ENCODE results near the gene PFKL. TPM values are rescaled to one million over a fixed set of nuclear protein-coding genes. Genes with fewer than 3 reads are reported as not detected.

The PFKL gene
- total and polyA plus RNA-seq, 11 donors: 34.0 to 85.1 (median 46.1) TPM

DNA sequence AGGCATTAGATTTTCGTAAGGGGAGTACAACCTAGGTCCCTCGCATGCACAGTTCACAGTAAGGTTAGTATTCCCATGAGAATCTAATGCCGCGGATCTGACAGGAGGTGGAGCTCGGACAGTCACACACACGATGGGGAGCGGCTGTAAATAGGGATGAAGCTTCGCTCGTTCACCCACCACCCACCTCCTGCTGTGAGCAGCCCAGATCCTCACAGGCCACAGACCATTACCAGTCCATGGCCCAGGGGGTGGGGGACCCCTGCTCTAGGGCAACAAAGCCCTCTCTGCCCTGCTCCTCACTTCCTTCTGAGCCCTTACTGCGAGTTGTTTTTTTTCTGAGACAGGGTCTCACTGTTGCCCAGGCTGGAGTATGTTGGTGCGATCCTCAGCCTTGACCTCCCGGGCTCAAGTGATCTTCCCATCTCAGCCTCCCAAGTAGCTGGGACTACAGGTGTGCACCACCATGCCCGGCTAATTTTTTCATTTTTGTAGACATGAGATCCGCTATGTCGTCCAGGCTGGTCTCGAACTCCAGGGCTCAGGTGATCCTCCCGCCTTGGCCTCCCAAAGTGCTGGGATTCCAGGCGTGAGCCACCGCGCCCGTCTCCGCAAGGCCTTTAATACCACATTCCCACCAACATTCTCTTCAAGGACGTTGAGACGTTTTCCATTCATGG, 74.9 kb downstream of the PFKL start:
- Histone ChIP-seq H3K27me3 (peaks cover 5 to 37% (median 10%) of the 10 kb centered on the region in 9 donors), H3K4me1 (peaks cover 0 to 17% (median 0%) of the 10 kb centered on the region in 12 donors), H3K27ac (peak overlapping the region in 1 of 12 donors; percentile 55), H3K4me3 (no peak overlapping the region), H3K36me3 (peaks cover 0 to 41% (median 0%) of the 10 kb centered on the region in 9 donors), H3K9me3 (no peaks in the 10 kb centered on the region)
- 85 to 92% (median 90%) methylated on average over 24 of the region's 24 CpGs for WGBS, 4 donors
- intact Hi-C loops (cut with DNase I): loop anchor here in 1 of 10 donors (10.0 kb wide), 1 partner anchor 60 kb away; no protein-coding TSS in a partner anchor
- no peak for TF ChIP-seq POLR2A (IDR thresholded peaks at IDR 0.05)
- TF ChIP-seq, protein P1, sequence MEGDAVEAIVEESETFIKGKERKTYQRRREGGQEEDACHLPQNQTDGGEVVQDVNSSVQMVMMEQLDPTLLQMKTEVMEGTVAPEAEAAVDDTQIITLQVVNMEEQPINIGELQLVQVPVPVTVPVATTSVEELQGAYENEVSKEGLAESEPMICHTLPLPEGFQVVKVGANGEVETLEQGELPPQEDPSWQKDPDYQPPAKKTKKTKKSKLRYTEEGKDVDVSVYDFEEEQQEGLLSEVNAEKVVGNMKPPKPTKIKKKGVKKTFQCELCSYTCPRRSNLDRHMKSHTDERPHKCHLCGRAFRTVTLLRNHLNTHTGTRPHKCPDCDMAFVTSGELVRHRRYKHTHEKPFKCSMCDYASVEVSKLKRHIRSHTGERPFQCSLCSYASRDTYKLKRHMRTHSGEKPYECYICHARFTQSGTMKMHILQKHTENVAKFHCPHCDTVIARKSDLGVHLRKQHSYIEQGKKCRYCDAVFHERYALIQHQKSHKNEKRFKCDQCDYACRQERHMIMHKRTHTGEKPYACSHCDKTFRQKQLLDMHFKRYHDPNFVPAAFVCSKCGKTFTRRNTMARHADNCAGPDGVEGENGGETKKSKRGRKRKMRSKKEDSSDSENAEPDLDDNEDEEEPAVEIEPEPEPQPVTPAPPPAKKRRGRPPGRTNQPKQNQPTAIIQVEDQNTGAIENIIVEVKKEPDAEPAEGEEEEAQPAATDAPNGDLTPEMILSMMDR (IDR thresholded peaks at IDR 0.05): no peak
- no peak for DNase-seq
- no peak for ATAC-seq

- intact Hi-C loops (cut with DNase I): loop anchor here in 1 of 10 donors (10.0 kb wide), 1 partner anchor 60 kb away; no protein-coding TSS in a partner anchor
- Histone ChIP-seq H3K9me3 (no peaks in the 10 kb centered on the region), H3K36me3 (peaks cover 0 to 45% (median 0%) of the 10 kb centered on the region in 9 donors), H3K27me3 (peaks cover 3 to 36% (median 8%) of the 10 kb centered on the region in 9 donors), H3K4me3 (no peak overlapping the region), H3K27ac (peak overlapping the region in 1 of 12 donors; percentile 55), H3K4me1 (peaks cover 0 to 17% (median 0%) of the 10 kb centered on the region in 12 donors)
- ATAC-seq (peak in 2 of 4 donors; percentile 39 to 71), DNase-seq (peak in 1 of 5 donors; percentile 27)
- no peak for TF ChIP-seq POLR2A (IDR thresholded peaks at IDR 0.05)
- TF ChIP-seq, protein P1 (IDR thresholded peaks at IDR 0.05): no peak
- WGBS, 4 donors: 73 to 81% (median 76%) methylated on average over 10 of the region's 10 CpGs
Observed at GRCh38 chr21:44375281-44375651, 75.4 kb downstream of the PFKL start.

DNA sequence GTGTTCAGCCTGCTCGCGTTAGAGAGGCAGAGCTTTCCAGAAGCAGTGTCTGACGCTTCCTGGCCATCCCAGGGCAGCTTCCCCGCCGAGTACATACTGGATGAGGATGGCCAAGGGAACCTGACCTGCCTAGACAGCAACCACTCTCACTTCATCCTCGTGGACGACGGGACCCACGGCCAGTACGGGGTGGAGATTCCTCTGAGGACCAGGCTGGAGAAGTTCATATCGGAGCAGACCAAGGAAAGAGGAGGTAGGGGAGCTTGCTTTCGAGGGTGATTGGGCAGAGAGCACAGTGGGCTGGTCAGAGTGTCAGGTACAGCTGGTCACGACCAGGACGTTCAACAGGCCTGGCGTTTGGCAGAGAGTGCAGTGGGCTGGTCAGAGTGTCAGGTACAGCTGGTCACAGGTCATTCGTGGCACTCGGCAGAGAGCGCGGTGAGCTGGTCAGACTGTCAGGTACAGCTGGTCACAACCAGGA, 75.9 kb downstream of the PFKL start:
- H3K27ac ChIP-seq: no peak overlapping the region
- no peak overlapping the region for H3K4me3 ChIP-seq
- ATAC-seq: no peak
- H3K9me3 ChIP-seq: no peaks in the 10 kb centered on the region
- 80 to 86% (median 85%) methylated on average over 19 of the region's 19 CpGs for WGBS, 4 donors
- TF ChIP-seq POLR2A (IDR thresholded peaks at IDR 0.05): no peak
- DNase-seq: peak in 1 of 5 donors; percentile 4
- H3K4me1 ChIP-seq: peaks cover 0 to 17% (median 0%) of the 10 kb centered on the region in 12 donors
- H3K27me3 ChIP-seq: peaks cover 0 to 36% (median 8%) of the 10 kb centered on the region in 9 donors
- peaks cover 0 to 44% (median 0%) of the 10 kb centered on the region in 9 donors for H3K36me3 ChIP-seq
- intact Hi-C loops (cut with DNase I): loop anchor here in 1 of 10 donors (10.0 kb wide), 1 partner anchor 61 kb away; no protein-coding TSS in a partner anchor

GRCh38 chr21:44376606-44377005, 76.8 kb downstream of the PFKL start:
- WGBS, 4 donors: 79 to 89% (median 88%) methylated on average over 9 of the region's 9 CpGs
- no peak overlapping the region for H3K4me3 ChIP-seq
- H3K27ac ChIP-seq: no peak overlapping the region
- H3K36me3 ChIP-seq: peaks cover 0 to 43% (median 0%) of the 10 kb centered on the region in 9 donors
- DNase-seq (no peak), ATAC-seq (no peak)
- H3K9me3 ChIP-seq: no peaks in the 10 kb centered on the region
- intact Hi-C loops (cut with DNase I): loop anchor here in 1 of 10 donors (10.0 kb wide), 1 partner anchor 62 kb away; no protein-coding TSS in a partner anchor
- H3K4me1 ChIP-seq: peaks cover 0 to 17% (median 0%) of the 10 kb centered on the region in 12 donors
- TF ChIP-seq POLR2A (IDR thresholded peaks at IDR 0.05): no peak
- TF ChIP-seq, protein P1 (IDR thresholded peaks at IDR 0.05): no peak
- peaks cover 0 to 37% (median 8%) of the 10 kb centered on the region in 9 donors for H3K27me3 ChIP-seq

Other genes with a start within 250 kb of the PFKL start
- gene PWP2, start 192.7 kb upstream of the PFKL start, total RNA-seq: 10 to 100 TPM in 1 of 9 donors, 1 to 10 TPM in 6, under 1 TPM in 1, not detected in 1; 0.70 to 10.2 (median 5.0) TPM
- 1 to 10 TPM; 1.1 to 6.0 TPM for gene PWP2, start 192.7 kb upstream of the PFKL start, polyA plus RNA-seq
- gene GATD3, start 166.4 kb upstream of the PFKL start, total RNA-seq: 100 to 1,000 TPM in 2 of 9 donors, 10 to 100 TPM in 7; 10.2 to 140 (median 14.1) TPM
- gene GATD3, start 166.4 kb upstream of the PFKL start, polyA plus RNA-seq: 100 to 1,000 TPM in 1 of 2 donors, 10 to 100 TPM in 1; 26.5 to 109 TPM
- gene ICOSLG, start 59.1 kb upstream of the PFKL start, total RNA-seq: 1 to 10 TPM in 8 of 9 donors, under 1 TPM in 1; 0.78 to 5.5 (median 1.5) TPM
- 1 to 10 TPM in 1 of 2 donors, under 1 TPM in 1; 0.80 to 2.6 TPM for gene ICOSLG, start 59.1 kb upstream of the PFKL start, polyA plus RNA-seq
- gene DNMT3L, start 38.2 kb upstream of the PFKL start, total RNA-seq: not detected
- gene DNMT3L, start 38.2 kb upstream of the PFKL start, polyA plus RNA-seq: not detected
- under 1 TPM in 2 of 9 donors, not detected in 7; 0.16 to 0.21 TPM for gene AIRE, start 14.2 kb upstream of the PFKL start, total RNA-seq
- gene AIRE, start 14.2 kb upstream of the PFKL start, polyA plus RNA-seq: under 1 TPM in 1 of 2 donors, not detected in 1; 0.03 TPM
- gene CFAP410, start 39.3 kb downstream of the PFKL start, total RNA-seq: 10 to 100 TPM; 10.4 to 31.6 (median 15.3) TPM
- 10 to 100 TPM; 18.6 to 20.3 TPM for gene CFAP410, start 39.3 kb downstream of the PFKL start, polyA plus RNA-seq
- gene TRPM2, start 53.6 kb downstream of the PFKL start, total RNA-seq: 10 to 100 TPM in 1 of 9 donors, 1 to 10 TPM in 4, under 1 TPM in 4; 0.66 to 20.5 (median 1.2) TPM
- gene TRPM2, start 53.6 kb downstream of the PFKL start, polyA plus RNA-seq: 1 to 10 TPM in 1 of 2 donors, under 1 TPM in 1; 0.91 to 1.2 TPM
- 1 to 10 TPM; 1.7 to 5.3 (median 2.3) TPM for gene LRRC3, start 155.5 kb downstream of the PFKL start, total RNA-seq
- 1 to 10 TPM; 1.4 to 5.8 TPM for gene LRRC3, start 155.5 kb downstream of the PFKL start, polyA plus RNA-seq
- not detected for gene KRTAP10-1, start 240.1 kb downstream of the PFKL start, total RNA-seq
- gene KRTAP10-1, start 240.1 kb downstream of the PFKL start, polyA plus RNA-seq: not detected